ENCODE measurements around the gene SHISA9.
"Not testable (repeated sequence)": the region's sequence is repeated elsewhere in the genome, so short reads cannot be mapped to it uniquely, and the experiment has no call there.

- TF ChIP-seq CTCF (IDR thresholded peaks at IDR 0.05 in 4 of 5, conservative IDR thresholded peaks at IDR 0.05 in 1 of 5); POLR2A (IDR thresholded peaks at IDR 0.05): not testable (repeated sequence)
These were observed 22.2 kb downstream of the SHISA9 start for GRCh38 chr16:12923640-12924039.
